ENCODE measurements around the gene STEAP1B. TPM values are rescaled to one million over a fixed set of nuclear protein-coding genes. Genes with fewer than 3 reads are reported as not detected.

Gene STEAP1B
- total RNA-seq, 2 experiments from 2014 or later: 0.69 to 2.1 TPM

GRCh38 chr7:22397981-22398380, 102.0 kb downstream of the STEAP1B start:
- no peaks in the 10 kb centered on the region for H4K20me1 ChIP-seq (ENCODE audit: insufficient read depth, low read length)
- DNase-seq (ENCODE audit: low spot score): no peak
- TF ChIP-seq EZH2phosphoT487 (IDR thresholded peaks at IDR 0.05; ENCODE audit: borderline replicate concordance, low read depth, low read length) (no peak), CTCF (conservative IDR thresholded peaks at IDR 0.05; ENCODE audit: low read length) (no peak)
- BruUV-seq (replicated peaks): no TSS peak
- CTCF ChIA-PET (ENCODE audit: unreplicated experiment): no interaction called here
- no peak overlapping the region for H2AFZ ChIP-seq (ENCODE audit: low read length)
- no peaks in the 10 kb centered on the region for H3K79me2 ChIP-seq (ENCODE audit: insufficient read depth, low read depth, low read length)
- H3K4me2 ChIP-seq (ENCODE audit: low read length): no peak overlapping the region
- no peak overlapping the region for H3K27ac ChIP-seq (ENCODE audit: low read depth, low read length, poor library complexity, severe bottlenecking)
- no peaks in the 10 kb centered on the region for H3K9me2 ChIP-seq (ENCODE audit: insufficient read depth, low read length)
- POLR2A ChIA-PET: interaction anchor here (8.6 kb wide), 1 partner anchor 7 kb away, joined by 105 read pairs; no protein-coding TSS in a partner anchor
- no peaks in the 10 kb centered on the region; the same call in 1 of the 2 replicates for H3K36me3 ChIP-seq (ENCODE audit: insufficient read depth, low read length)
- H3K4me3 ChIP-seq (ENCODE audit: low read depth, low read length, poor library complexity, severe bottlenecking): no peak overlapping the region
- intact Hi-C loops (cut with micrococcal nuclease; ENCODE audit: unreplicated experiment): no loop called here
- H3K9me3 ChIP-seq (ENCODE audit: low read length): no peaks in the 10 kb centered on the region
- H3K4me1 ChIP-seq (ENCODE audit: insufficient read depth, low read length, poor library complexity, severe bottlenecking): peaks cover 39% of the 10 kb centered on the region

- no peak overlapping the region for H2AFZ ChIP-seq (ENCODE audit: low read length)
Observed at GRCh38 chr7:22395222-22395621, 104.8 kb downstream of the STEAP1B start.

More at GRCh38 chr7:22395222-22395621, 104.8 kb downstream of the STEAP1B start:
- Histone ChIP-seq H3K4me3 (ENCODE audit: low read depth, low read length, poor library complexity, severe bottlenecking) (no peak overlapping the region), H3K27ac (ENCODE audit: low read depth, low read length, poor library complexity, severe bottlenecking) (no peak overlapping the region), H3K36me3 (ENCODE audit: insufficient read depth, low read length) (no peaks in the 10 kb centered on the region), H4K20me1 (ENCODE audit: insufficient read depth, low read length) (no peaks in the 10 kb centered on the region), H3K79me2 (ENCODE audit: insufficient read depth, low read depth, low read length) (no peaks in the 10 kb centered on the region), H3K4me2 (ENCODE audit: low read length) (no peak overlapping the region), H3K9me3 (ENCODE audit: low read length) (no peaks in the 10 kb centered on the region), H3K9me2 (ENCODE audit: insufficient read depth, low read length) (no peaks in the 10 kb centered on the region), H3K4me1 (ENCODE audit: insufficient read depth, low read length, poor library complexity, severe bottlenecking) (peaks cover 35% of the 10 kb centered on the region)
- DNase-seq (ENCODE audit: low spot score): no peak
- ChIA-PET POLR2A (interaction anchor here (0.8 to 8.7 kb wide), 3 partner anchors 7 to 32 kb away, joined by 3 to 105 read pairs (median 9); no protein-coding TSS in a partner anchor), CTCF (ENCODE audit: unreplicated experiment) (no interaction called here)
- TF ChIP-seq EZH2phosphoT487 (IDR thresholded peaks at IDR 0.05; ENCODE audit: borderline replicate concordance, low read depth, low read length) (no peak), CTCF (conservative IDR thresholded peaks at IDR 0.05; ENCODE audit: low read length) (no peak)
- BruUV-seq (replicated peaks): no TSS peak
- intact Hi-C loops (cut with micrococcal nuclease; ENCODE audit: unreplicated experiment): no loop called here
